ENCODE data around the gene SCN4A.
"Not testable (repeated sequence)": the region's sequence is repeated elsewhere in the genome, so short reads cannot be mapped to it uniquely, and the experiment has no call there.

Gene SCN4A

DNA sequence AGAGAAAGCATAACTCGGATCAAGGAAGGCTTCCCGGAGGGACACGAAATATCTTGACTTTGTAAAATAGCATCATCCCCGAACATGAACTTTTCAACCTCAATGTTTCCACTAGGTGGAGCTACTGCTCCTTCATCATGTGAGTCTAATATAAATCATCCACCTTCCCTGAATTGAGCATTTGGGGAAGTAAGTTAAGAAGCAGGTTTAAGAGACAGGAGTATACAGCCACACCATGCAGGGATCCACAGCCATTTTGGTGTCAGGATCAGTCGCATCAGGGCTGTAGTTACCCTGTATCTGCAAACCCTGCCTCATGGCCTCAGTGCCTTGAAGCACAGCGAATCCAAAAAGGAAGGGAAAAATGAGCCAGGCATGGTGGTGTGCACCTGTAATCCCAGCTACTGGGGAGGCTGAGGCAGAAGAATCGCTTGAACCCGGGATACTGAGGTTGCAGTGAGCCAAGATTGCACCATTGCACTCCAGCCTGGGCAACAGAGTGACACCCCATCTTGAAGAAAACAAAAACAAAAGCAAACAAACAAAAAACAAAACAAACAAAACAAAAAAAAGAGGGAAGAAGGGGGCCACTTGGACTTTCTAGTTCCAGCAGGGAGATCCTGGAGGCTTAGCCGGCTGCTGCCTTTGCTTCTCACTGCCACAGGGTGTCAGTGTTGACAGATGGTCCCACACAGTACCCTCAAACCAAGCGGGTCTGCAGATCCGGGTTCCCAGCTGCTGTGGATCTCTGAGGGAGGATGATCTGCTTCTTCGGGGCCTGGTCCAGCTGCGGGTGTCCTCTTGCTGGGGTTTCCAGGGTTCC is 83.5 kb downstream of the SCN4A start:
- not testable (repeated sequence) for DNase-seq (ENCODE audit: low read depth in 3 of 3, low spot score in 1 of 3)
